Urinary bladder (tissue), 4 donors: Measurements from ENCODE around the gene PAPSS2. TPM values are rescaled to one million over a fixed set of nuclear protein-coding genes. Genes with fewer than 3 reads are reported as not detected.

Experiments used
- DNase-seq: peaks from one replicate; pipeline ENCODE4 v3.0.0-alpha.2; 2015; ENCODE audit errors: extremely low spot score
- H3K27ac ChIP-seq: one replicate; pipeline ENCODE4 v1.5.1; 2013; ENCODE audit warnings: low read depth, mild to moderate bottlenecking, moderate library complexity
- H3K36me3 ChIP-seq: one replicate; pipeline ENCODE4 v1.6.1; 2013; ENCODE audit warnings: mild to moderate bottlenecking, moderate library complexity; ENCODE audit not compliant: insufficient read depth
- H3K4me1 ChIP-seq: one replicate; pipeline ENCODE4 v1.6.1; 2013; ENCODE audit warnings: mild to moderate bottlenecking, moderate library complexity; ENCODE audit not compliant: insufficient read depth
- H3K4me3 ChIP-seq: one replicate; pipeline ENCODE4 v1.5.1; 2013; ENCODE audit warnings: low read depth, low read length
- WGBS: extraction: QIAGEN DNeasy Blood & Tissue Kit; methylation state at CpG from one replicate; pipeline ENCODE4 v1.1.7; 2013; 5-methylcytosine and 5-hydroxymethylcytosine counted together
- polyA plus RNA-seq: library from polyadenylated mRNA; stranded (reverse); fragments of 200-250 nt; gene quantifications from one replicate; pipeline ENCODE4 v1.2.3, GENCODE V29; 2013
- total RNA-seq: library from RNA; depleted of rRNA; stranded (reverse); fragments of >200 nt; gene quantifications from one replicate; pipeline ENCODE4 v1.2.3, GENCODE V29; 2014
- donor health status: healthy with polysubstance abuse.
- donor health status: healthy.

PAPSS2 gene
- total and polyA plus RNA-seq, 2 donors, result 10.2 to 40.2 TPM

DNA sequence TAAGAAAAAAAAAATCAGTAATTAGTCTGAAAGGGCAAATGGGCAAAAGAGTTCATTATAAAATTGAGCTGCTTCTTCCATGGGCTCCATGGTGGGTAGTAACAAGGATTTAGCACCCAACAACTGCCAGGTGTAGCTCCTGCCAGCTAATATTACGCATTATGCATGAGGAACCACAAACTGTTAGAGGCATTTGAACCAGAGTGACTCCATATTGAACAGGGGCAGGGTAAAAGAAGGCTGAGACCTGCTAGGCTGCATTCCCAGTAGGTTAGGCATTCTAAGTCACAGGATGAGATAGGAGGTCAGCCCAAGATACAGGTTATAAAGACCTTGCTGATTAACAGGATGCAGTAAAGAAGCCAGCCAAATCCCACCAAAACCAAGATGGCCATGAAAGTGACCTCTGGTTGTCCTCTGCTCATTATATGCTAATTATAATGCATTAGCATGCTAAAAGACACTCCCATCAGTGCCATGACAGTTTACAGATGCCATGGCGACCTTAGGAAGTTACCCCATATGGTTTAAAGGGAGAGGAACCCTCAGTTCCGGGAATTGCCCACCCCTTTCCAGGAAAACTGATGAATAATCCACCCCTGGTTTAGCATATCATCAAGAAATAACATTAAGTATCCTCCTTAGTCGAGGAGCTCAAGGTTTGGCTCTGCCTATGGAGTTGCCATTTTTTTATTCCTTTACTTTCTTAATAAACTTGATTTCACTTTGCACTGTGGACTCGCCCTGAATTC lies 8.7 kb upstream of the PAPSS2 start:
- 76% methylated on average over 5 of the region's 5 CpGs for WGBS
- DNase-seq, result no peak
- Histone ChIP-seq H3K36me3 (no peaks in the 10 kb centered on the region), H3K4me3 (no peak overlapping the region), H3K27ac (no peak overlapping the region), H3K4me1 (no peaks in the 10 kb centered on the region)

DNA sequence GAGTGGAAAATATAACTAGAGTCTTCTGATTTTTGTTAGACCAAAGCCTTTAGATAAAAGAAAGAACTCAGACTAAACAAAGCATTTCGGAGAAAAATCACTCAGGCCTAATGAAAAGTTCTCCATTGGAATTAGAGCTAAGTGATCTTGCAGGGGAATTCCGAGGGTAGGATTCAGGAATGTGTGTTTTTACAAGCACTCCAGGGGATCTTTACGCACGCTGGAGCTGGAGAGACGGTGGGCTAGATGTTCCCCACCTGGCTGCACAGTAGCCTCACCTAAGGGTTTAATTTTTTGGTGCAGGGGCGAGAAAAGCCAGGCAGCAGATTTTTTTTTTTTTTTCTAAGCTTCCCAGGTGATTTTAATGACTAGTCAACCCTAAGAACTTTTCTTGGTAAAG lies 7.9 kb upstream of the PAPSS2 start:
- no peak for DNase-seq
- Histone ChIP-seq H3K4me3 (no peak overlapping the region), H3K4me1 (no peaks in the 10 kb centered on the region), H3K27ac (no peak overlapping the region), H3K36me3 (no peaks in the 10 kb centered on the region)
- 41% methylated on average over 6 of the region's 6 CpGs for whole genome bisulfite sequencing

DNA sequence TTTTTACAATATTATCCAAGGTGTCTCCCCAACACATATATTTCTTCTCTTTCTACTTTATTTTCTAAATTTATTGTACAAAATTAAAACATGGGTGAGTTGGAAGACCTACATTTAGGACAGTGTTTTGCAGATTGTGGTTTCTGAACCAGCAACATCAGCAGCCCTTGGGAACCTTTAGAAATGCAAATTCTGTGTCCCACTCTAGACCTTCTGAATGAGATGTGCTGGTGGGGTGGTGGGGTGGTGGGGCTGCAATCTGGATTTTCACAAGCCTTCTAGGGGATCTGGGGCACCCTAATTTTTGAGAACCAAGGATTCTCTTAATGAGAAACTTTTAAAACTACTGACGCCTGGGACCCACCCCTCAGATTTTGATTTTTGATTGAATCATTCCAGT lies 7.4 kb upstream of the PAPSS2 start:
- no peak for DNase-seq
- Histone ChIP-seq H3K27ac (no peak overlapping the region), H3K4me3 (no peak overlapping the region), H3K4me1 (peaks cover under 1% of the 10 kb centered on the region), H3K36me3 (no peaks in the 10 kb centered on the region)
- WGBS, result 83% methylated on average over 1 of the region's 1 CpG

DNA sequence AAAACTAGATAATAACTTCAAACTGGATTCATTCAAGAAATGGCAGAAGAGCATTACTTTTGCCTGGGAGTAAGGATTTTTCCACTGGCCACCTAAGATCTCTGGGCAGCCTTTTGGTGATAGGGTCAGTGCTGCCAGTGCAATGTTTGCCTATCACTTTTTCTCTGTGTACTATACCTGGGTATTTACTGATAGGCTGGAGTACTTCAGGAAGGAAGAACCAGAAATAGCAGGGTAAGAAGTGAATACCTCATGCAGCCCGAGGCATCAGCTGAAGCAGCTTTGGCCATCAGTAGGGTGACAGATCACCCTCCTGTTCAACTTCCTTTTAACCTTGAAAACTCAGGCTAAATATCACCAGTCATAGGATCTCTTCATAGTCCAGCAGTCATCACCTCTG lies 5.5 kb upstream of the PAPSS2 start:
- Histone ChIP-seq H3K4me3 (no peak overlapping the region), H3K4me1 (peaks cover 2% of the 10 kb centered on the region), H3K36me3 (no peaks in the 10 kb centered on the region), H3K27ac (no peak overlapping the region)
- no peak for DNase-seq
- 42% methylated on average over 1 of the region's 1 CpG for WGBS

DNA sequence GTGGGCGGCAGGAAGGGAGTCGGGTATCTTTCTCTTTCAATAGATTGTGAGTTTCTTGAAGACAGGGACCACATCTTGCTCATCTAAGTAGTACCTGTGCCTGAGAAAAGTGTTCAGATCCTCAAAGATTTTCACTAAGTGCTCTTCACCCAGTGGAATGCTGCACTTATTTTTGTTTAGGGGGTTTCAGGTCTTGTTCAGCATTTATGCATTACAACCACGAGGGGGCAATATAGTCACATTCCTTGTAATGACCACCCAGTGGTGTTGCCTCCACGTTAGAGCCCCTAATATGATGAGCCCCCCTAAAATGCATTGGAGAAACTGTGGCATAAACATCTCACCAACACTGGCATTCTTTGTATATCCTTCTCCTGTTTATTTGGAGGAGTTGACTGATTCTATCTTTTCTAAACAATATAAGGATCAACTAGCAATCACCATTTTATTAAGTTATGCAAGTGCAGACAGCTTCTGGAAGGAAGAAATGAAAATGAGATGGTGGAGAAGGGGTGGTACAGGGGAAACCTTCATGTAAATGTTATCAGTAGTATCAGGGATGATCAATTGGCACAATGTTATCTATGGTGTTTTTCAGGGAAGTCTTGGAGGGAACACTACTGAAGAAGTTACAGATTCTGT lies 3.1 kb upstream of the PAPSS2 start:
- Histone ChIP-seq H3K4me3 (no peak overlapping the region), H3K4me1 (peaks cover 2% of the 10 kb centered on the region), H3K36me3 (no peaks in the 10 kb centered on the region), H3K27ac (no peak overlapping the region)
- peak; percentile 33 for DNase-seq
- WGBS, result 46% methylated on average over 4 of the region's 4 CpGs

DNA sequence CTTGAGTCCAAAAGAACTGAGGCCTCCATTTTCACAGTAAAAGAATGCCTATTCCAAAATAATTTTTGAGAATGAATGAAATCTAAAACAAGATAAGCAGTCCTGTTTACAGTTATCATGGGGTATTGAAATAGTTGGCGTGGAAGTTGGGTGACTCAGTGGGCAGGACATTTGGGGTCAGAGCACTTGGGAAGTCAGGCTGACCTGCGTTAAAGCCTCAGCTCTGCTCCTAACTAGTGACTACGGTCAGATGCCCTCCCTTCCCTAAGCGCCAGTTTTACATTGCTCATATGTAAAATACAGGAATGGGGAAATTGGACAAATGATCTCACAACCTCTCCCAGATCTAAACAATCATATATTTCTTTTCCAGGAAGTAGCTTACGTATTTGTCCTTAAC lies 2.3 kb upstream of the PAPSS2 start:
- Histone ChIP-seq H3K4me1 (peaks cover 2% of the 10 kb centered on the region), H3K27ac (no peak overlapping the region), H3K36me3 (no peaks in the 10 kb centered on the region), H3K4me3 (no peak overlapping the region)
- DNase-seq, result no peak
- 64% methylated on average over 5 of the region's 5 CpGs for WGBS

DNA sequence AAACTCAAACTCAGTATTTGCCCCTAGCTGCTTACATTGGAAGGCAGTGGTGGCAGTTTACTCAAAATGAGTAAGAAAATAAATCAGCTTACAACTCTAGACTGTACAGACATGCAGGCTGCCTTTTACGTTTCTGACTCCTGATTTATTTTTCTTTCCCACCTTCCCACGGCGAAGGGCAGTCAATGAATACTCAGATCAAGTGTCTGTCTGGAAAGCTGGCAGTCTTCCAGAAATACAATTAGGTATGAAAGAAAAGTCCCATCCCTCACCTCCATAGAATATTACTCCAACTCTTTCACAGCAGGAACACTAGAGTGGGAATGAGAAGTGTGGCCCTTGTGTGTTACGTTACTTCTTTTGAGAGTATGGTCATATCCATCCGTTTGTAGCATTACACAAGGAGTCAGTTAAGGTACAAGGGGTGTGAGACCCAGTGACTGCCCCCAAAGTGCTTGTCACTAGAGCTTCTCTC lies 1.3 kb upstream of the PAPSS2 start:
- DNase-seq, result no peak
- 88% methylated on average over 5 of the region's 5 CpGs for WGBS
- Histone ChIP-seq H3K4me1 (peaks cover 2% of the 10 kb centered on the region), H3K4me3 (no peak overlapping the region), H3K36me3 (no peaks in the 10 kb centered on the region), H3K27ac (no peak overlapping the region)

DNA sequence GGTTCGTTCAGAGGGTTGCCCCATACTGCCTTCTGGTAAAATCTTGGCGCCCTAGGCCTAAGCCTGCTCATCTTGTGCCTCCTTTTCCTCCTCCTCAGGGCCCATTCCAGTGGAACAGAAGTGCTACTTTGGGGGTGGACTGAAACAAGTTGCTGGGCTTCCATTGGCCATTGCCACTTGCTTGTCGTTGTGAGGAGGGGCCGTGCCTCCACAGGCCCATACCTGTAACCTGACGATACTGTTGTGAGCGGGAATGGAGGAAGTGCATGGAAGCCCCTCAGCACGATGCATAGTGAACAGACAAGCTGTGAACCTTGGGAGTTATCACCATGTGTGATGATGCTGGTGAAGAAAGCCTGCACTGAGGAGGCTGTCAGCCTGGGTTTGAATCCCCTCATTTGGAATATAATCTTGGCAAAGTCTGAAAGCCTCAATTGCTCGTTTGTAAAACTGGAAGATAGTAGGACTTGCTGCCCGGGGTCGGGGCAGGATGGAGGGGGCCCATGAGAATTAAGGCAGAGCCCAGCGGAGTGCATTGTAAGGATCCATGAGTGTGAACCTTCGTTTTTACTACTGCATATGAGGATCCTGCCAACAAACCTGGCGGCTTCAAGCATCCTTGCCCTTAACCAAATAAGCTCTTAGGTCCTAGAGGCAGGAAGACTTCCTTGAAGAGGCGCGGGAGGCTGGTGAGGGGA lies 671 bp upstream of the PAPSS2 start:
- Histone ChIP-seq H3K4me3 (peak overlapping the region; percentile 70), H3K36me3 (no peaks in the 10 kb centered on the region), H3K4me1 (peaks cover 2% of the 10 kb centered on the region), H3K27ac (no peak overlapping the region)
- no peak for DNase-seq
- 56% methylated on average over 15 of the region's 15 CpGs for WGBS

DNA sequence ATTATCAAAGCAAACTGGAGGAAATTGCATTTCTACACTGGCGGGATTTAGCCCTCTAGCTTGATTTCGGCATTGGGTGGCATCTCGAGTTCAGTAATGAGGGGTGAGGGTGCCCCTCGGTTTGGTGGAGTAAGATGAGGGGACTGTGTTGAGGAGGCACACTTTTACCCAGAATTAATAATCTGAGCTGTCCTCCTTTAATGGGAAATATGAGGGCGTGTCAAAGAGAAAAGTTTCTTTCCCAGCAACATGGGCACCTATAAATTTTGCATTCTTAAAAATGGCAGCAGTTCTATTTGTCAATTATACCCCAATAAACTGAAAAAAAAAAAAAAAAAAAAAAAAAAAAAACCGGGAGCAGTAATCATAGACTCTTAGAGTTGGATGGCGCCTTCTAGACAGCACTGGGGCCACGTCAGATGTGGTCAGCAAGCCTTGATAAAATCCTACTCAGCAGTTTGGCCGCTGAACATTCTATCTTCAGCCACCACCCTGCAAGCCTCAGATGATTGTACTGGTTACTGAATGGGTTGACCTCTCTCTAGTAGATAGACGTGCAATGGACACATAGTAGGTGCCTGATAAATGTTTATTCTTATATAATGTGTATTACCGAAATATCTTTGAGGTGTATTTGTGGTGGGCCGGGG lies 931 bp downstream of the PAPSS2 start:
- Histone ChIP-seq H3K27ac (no peak overlapping the region), H3K4me3 (peak overlapping the region; percentile 70), H3K36me3 (no peaks in the 10 kb centered on the region), H3K4me1 (peaks cover 2% of the 10 kb centered on the region)
- no peak for DNase-seq
- WGBS, result 26% methylated on average over 12 of the region's 12 CpGs

DNA sequence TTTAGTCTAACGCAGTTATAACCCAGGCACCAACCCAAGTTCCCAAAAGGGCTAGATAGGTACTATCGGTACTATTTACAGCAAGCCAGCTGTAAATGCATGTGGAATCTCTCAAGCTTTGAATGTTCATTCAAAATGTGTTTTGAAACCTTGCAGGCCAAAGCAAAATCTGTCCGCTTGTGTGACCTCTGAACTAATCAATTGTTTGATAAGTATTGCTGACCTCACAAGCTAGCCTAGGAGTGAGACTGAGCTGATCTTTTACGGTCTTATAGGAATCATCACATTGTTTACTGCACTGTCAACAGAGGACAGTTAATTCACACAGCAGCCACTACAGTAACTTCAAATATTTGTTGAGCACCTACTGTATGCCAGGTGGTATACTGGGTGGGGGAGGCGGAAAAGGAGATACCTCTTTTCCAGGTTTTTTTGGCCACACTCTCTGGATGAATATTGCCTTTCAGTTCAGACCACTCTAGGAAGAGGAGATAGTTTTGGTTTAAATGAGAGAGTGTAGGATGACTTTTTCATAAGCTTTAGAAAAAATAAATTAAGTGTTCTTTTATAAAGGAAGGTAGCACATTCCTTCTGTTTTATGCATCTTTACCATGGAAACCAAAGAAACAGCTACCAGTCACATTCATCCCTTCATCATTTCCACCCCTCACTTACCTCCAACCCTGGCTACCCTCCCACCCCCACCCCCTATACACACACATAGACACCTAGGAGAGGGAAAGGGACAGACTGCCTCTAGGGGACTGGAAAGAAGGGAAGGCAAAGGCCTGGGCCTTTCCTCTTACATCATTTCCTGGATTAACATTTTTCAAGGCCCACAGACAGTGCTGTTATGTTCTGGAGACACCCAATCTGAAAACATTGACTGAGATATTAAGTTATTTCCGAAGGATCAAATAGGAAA lies 2.4 kb downstream of the PAPSS2 start:
- no peak for DNase-seq
- Histone ChIP-seq H3K27ac (no peak overlapping the region), H3K36me3 (no peaks in the 10 kb centered on the region), H3K4me1 (peaks cover 2% of the 10 kb centered on the region), H3K4me3 (no peak overlapping the region)
- 90% methylated on average over 6 of the region's 6 CpGs for WGBS

DNA sequence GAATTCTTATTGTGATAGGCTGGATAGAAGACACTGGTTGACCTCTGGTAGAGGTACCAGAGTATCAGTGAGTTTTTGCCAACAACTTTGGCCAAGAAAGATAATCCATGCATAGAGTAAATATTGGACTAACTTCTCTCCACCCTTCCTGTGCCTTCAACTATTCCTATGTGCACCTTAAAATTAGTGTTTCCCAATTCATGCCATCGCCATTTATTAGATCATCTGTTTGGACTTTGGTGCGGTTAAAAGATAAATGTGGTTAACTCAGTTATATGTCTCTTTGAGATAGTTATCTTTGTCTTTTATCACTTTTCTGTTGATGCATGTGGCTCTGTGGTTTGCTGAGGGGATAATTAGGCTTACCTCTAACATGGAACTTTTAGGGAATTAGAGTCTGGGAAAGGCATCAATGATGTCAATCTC lies 4.6 kb downstream of the PAPSS2 start:
- no peaks in the 10 kb centered on the region for H3K36me3 ChIP-seq
- no peak for DNase-seq
- H3K4me3 ChIP-seq, result no peak overlapping the region
- H3K27ac ChIP-seq, result no peak overlapping the region
- WGBS, result 86% methylated on average over 2 of the region's 2 CpGs
- no peaks in the 10 kb centered on the region for H3K4me1 ChIP-seq

DNA sequence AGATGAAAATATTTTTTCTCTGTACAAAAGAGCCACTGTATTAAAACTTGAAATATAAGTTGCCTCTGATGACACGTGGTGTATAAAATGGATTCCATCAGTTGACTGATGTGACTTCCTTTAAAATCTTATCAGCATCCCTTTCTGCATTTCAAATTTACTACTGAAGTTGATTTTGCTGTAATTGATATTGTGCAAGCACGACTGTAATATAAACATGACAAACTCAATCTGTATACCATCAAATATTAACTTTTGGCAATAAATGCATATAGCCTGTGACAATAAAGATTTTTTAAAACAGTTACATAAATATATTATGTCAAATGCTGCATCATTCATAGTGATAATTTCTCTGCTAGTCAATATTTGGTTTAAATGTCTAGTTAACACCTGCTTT lies 7.8 kb downstream of the PAPSS2 start:
- Histone ChIP-seq H3K4me1 (no peaks in the 10 kb centered on the region), H3K27ac (no peak overlapping the region), H3K4me3 (no peak overlapping the region), H3K36me3 (no peaks in the 10 kb centered on the region)
- no peak for DNase-seq
- 44% methylated on average over 2 of the region's 2 CpGs for WGBS
